CD4-positive, alpha-beta T cell treated with Interleukin-1 beta for 1 hour (primary cell): Measurements from ENCODE around the gene DVL1.
"Not testable (repeated sequence)": the region's sequence is repeated elsewhere in the genome, so short reads cannot be mapped to it uniquely, and the experiment has no call there.

Source experiments
- DNase-seq, 2 donors: peaks; one replicate each; pipeline ENCODE4 v3.0.0-alpha.2; 2020 to 2022

Gene DVL1

DNA sequence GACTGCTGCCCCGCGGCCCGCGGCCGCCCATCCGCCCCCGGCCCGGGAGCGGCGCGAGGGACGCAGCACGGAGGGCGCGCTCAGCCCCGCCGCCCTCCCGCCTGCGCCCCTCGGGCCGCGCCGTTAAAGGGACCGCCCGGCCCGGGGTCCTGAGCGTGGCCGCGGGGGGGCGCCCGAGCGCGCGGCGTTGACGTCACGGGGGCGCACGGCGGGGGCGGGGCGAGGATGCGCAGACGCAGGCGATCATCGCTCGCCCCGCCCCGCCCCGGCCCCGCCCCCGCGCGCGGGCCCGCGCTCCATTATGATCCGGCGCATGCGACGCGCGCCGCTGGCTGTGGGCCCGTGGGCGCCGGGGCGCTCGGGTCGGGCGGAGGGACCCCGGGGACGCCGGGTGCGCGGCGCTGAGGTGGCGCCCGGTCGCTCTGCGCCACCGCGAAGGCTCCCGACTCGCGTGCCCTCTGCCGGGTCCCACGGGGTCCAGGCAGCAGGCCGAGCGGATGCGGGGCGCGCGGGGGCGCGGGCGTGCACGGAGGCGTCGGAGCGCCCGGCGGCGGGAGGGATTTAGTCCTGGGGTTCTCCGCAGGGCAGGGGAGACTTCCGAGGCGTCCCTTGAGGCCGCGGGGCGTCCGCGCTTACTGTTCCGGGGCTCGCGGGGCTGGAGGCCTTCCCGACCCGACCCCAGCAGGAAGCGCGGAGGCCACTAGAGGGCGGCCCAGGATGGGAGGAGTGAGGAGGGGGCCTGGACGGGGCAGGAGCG is at the start of gene DVL1:
DVL1 (minus strand) TSS at position 163 of the 757 bp plus-strand sequence. CDS start 353 bp downstream, outside the sequence.
- peak; percentile 73 to 74 for DNase-seq

DNA sequence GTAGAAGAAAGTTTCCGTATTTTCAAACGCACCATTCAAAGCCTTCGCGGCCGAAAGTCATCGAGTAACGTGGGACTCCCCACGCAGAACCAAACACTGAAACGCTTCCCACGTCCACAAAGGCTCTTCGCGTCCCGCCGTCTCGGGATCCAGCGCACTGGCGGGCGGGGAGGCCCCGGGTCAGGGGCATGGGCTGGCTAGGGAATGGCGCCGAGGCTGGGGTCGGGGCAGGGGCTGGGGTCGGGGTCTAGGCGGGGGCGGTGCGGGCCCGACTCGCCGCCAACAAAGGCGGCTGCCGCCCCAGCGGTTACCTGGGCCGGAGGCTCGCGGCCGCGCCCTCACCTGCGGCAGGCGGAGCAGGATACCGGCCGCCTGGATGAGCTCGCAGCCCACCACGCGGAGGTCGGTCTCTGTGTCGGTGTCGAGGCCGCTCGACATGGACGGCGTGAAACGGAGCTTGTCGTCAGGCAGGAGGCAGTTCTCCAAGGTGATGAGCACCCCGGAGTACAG is 49.5 kb upstream of the DVL1 start:
- no peak for DNase-seq

DNA sequence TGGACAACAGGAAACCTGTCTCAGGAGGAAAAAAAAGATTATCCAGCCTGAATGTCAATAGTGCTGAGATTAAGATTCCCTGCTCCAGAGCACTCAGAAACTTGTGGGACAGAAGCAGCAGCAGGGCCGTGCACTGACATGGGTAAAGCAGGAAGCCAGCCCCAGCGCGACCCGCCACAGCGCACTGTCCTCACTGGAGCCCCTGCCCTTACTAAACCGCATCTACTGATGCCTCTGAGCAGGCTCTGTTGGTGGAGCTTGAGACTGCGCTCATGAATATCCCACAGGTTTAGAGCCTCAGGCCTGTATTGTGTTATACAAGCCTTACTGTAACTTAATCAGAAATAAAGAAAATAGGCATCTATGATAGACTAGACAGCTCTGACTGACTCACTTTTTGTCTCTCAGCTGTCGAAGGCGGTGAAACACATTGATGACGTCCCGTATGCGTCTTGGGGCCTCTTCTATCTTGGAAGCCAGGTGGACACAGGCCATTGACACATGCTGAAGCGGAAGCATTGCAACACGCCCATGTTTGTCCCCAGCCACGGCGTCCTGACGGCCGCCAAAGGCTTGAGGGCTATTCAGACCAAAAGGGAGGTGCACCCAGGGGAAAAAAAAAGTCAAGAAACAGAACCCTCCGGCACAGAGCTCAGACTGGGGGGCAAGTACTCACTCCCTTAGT is 48.8 kb upstream of the DVL1 start:
- DNase-seq: no peak

DNA sequence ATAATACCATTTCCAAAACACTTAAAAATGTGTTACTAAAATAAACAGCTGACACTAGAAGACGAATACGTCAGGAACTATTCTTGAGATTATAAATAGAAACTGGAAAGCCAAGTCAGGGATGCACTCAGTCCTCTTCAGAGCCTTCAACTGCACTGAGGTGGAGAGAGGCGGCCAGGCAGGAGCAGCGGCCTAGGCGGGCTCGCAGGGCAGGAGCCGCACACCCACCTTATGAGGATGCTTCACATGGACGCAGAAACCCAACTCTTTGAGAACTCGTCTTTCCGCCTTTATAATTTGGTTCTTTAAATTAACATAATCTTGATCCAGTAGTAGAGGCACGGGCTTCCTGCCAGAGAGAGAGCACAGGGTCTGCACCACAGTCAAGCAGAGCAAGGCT is 45.9 kb upstream of the DVL1 start:
- no peak for DNase-seq

DNA sequence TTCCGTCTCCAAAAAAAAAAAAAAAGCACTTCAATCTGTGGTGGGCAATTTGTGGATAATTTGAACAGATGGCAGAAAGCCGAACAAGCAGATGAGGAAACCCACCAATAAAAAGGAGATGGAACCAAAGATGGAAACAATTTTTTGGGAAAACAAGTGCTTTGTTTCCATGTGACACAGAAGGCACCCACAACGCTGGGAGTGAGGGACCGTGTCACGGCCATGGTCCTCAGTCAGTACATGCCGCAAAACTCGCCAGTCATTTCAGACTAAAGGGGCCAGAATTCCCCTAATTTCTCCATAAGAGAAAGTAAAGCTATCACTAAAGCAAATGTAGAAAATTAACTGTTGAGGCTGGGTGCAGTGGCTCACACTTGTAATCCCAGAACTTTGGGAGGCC is 44.9 kb upstream of the DVL1 start:
- no peak for DNase-seq

DNA sequence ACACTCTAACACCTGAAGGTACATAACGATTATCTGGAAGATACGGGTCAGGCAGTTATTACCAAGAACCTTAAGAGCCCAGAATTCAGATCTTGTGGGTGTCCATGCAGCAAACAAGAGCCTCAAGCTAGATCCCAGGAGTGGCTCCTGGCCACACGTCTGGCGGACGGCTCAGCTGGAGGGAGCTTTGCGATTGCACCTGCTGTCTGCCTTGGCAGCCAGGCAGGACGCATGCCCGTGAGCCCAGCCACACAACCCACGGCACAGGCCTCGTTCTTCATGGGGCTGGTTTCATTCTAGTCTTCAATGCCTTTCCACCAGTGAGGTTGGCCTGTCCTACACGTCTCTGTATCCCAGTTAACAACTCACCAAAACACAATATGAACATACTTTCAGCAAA is 44.2 kb upstream of the DVL1 start:
- DNase-seq: no peak

DNA sequence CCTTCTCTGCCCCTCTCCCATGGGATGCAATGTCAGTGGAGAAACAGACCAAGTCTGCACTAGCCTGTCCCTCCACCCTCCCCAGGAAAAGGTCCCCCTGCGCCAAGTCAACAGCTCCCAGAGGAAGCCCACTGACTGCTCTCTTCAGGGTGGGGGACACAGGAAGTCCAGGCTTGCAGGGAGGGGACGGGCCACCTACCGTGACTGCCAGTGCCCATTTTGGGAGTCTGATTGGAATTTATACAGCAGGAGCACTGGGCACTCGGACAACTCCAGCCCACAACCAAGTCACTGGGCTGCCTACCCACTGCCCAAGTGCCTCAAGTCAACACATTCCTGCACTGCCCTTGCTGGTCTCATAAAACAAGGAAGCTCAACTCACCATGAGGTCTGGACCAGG is 43.8 kb upstream of the DVL1 start:
- DNase-seq: no peak

DNA sequence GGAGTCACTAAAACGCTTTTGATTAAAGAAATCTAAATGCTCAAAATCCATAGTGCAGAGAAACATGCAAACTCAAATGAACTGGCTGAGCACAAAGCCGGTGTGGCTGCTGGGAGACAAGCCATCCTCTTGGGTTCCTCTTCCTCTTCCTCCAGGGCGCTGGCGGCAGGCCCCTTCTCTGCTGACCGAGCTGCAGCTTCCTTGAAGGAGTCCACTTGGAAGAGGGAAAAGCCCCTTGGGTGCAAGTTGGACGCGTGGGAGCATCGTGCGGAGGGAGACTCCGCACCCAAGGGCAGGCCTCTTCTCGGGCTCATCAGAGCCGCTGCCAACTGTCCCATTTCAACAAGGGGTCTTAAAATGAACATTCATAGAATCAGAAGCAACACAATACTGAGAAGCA is 42.0 kb upstream of the DVL1 start:
- no peak for DNase-seq

DNA sequence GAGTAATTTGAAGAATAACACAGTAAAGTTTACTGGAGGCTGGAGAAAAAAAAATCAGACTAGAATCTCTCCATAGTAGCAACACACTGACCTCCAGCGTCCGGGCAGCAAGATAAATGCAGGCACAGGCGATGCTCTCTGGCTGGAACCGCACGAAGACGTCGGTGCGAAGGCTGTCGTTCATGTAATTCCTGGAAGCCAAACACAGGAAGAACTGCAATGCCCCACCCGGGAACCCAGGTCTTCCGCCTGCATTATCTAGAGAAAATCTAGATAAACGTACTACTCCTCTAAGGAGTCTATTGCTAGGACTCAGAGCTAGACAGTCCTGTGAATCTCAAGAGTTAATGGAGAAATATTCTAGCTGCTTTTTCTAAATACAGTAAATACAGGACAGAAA is 41.5 kb upstream of the DVL1 start:
- DNase-seq: no peak

DNA sequence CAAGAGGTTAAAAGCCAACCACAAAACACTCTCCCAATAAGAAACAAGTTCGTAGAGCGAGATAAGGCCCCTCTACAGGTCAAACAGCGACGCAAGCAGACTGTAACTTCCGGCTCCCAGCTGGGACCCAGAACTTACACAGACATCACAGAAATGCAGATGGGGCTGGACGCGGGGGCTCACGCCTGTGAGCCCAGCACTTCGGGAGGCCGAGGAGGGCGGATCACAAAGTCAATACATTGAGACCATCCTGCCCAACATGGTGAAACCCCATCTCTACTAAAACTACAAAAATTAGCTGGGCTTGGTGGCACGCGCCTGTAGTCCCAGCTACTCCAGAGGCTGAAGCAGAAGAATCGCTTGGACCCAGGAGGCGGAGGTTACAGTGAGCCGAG is 38.9 kb upstream of the DVL1 start:
- DNase-seq: no peak

DNA sequence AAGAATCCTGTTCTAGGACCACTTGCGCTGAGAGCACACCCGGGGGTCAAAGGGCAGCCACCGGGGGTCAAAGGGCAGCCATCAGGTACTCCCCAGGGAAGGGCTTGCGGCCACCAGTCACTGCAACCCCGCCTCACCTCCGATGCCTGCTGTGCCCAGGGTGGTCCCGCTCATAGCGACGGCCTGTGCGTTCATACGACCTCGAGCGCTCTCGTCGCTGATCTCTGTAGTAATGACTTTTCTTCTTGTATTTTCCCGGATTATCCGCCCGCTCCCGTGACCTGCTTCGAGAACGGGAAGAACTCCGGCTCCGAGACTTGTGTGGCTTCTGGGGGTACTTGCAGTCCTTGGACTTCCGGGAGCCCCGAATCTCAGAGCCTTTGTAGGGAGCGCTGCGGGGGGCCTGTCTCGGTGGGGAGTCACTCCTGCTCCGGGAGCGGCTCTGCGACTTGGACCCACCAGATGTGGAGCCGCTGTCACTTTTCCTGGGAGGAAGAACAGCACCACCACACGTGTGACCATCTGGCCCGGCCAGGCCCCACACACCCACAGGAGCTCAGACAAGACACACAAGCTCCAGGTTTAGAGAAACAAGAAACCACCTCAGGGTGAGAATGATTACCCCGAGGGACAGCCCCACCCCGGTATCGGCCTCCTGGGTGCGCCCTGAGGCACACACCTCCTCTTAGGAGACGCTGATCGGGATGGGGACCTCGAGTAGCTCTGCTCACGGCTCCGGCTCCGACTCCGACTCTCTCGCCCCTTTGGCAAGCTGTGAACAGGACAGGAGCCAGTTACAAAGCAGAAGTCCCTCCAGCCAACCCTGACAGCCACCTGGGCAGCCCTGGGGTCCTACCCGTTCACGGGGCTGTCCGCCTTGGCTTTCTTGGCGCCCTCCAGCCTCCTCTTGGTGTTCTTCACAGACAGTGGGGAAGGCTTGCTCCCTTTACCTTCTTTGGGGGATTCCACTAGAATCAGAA is 38.2 kb upstream of the DVL1 start:
- DNase-seq: no peak

DNA sequence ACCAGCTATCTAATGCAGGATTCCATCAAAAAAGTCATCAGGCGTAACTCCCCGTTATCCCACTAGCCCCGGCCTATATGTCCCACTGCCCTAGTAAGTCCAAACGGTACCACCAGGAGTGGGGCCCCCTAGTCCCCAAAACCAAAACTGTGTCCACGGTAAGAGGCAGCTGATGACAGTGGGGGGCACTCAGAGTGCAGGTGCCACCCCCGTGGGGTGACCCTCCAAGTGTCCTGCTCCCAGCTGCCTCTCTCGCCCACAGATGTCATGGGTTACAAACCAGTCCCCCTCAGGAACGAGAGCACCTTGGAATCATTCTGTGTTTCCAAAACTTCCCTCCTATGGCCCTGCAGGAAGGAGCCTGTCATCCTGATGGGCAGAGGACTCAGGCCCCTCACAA is 36.7 kb upstream of the DVL1 start:
- no peak for DNase-seq

DNA sequence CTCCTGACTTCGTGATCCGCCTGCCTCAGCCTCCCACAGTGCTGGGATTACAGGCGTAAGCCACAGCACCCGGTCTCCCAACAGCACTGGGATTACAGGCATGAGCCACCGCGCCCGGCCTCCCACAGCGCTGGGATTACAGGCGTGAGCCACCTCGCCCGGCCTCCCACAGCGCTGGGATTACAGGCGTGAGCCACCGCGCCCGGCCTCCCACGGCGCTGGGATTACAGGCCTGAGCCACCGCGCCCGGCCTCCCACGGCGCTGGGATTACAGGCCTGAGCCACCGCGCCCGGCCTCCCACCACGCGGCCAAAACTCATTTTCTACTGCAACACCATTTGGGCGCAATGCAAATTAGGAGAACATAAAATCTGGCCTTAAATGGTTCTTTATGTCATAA is 36.1 kb upstream of the DVL1 start:
- DNase-seq: not testable (repeated sequence)

DNA sequence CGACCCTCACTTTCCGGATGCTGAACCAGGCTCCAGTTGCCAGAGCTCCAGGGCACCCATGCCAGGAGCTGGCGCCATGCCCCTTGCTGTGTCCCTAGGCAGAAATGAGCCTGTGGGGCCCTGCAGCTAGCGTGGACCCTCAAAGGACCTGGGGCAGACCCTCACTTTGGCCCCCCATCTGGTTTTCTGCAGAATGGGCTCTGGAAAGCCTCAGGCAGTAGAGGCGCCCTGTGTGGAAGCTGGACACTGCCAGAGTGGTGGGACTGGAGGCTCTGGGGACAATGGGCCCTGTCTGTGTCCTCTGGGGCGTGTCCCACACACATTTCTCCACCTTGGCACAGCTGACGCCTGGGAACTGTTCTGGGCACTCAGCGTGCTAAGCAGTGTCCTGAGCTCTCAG is 32.1 kb upstream of the DVL1 start:
- no peak for DNase-seq

DNA sequence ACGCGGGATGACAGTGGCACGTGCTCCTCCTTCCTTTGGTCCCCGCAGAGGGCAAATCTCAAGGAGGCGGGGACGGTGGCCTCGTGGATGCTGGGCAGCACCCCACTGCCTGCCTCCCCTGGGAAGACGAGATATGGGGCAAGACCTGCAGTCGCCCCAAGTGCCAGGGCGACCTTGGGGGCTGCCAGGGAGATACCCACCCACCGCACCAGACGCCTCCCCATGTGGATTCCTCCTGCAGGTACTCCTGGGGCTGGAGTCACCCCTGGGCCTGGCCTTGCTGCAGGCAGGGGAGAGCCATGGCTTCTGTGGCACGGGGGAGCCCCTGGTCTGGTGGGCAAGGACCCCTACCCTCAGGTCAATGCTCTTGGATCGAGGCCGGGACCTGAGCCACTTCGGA is 31.6 kb upstream of the DVL1 start:
- DNase-seq: no peak

DNA sequence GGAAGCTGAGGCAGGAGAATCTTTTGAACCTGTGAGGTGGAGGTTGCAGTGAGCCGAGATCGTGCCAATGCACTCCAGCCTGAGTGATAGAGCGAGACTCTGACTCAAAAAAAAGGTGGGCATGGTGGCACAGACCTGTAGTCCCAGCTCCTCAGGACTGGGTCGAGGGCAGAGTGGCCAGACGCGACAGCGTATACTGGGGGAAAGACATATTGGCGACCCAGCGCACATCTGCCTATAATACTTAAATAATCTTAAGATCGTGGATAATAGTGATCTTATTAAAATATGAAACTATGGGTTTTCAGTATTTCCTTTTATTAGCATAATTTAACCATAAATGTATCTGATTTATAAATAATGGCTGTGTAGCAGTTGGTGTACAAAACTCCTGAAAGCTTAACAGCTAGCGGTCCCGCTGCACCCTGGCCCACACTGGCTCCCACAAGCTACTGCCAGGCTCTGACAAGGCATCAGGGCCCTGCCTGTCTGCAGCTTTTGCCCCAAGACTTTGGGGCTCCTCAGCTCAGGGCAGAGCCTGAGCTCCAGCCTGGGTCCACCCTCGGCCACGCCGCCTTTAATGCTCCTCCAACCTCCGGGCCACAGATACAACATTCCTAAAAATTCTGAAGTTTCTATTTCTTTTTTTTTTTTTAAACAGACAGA is 28.5 kb upstream of the DVL1 start:
- DNase-seq: no peak

DNA sequence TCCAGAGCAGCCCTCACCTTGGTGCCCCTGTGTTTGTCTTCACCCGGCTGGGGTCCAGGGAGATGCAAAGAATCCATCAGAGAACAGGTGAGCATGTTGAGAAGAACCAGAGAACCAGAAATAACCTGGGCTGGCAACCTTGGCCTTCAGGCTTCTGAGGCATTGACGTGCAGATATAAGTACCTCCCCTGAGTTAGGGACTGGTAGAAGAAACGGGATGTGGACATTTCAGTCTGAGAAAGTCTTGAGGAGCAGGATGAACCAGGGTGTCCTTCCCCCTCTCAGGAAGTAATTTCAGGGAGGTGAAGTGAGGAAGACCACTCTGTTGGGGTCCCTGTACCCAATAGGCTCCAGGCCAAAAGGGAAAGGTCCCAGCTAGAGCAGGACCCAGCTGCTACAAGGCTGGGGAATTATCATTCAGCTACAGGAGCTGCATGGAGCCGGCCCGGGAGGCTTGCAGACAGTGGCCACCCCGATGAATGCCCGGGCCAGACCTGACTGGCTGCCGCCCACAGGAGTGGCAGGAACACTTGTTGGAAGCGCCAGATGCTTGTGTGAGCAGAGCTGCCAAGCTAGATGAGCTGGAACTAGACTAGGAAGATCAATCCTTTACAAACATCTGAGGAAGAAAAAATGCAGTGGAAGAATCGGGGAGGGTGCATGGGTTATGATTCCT is 27.5 kb upstream of the DVL1 start:
- no peak for DNase-seq

DNA sequence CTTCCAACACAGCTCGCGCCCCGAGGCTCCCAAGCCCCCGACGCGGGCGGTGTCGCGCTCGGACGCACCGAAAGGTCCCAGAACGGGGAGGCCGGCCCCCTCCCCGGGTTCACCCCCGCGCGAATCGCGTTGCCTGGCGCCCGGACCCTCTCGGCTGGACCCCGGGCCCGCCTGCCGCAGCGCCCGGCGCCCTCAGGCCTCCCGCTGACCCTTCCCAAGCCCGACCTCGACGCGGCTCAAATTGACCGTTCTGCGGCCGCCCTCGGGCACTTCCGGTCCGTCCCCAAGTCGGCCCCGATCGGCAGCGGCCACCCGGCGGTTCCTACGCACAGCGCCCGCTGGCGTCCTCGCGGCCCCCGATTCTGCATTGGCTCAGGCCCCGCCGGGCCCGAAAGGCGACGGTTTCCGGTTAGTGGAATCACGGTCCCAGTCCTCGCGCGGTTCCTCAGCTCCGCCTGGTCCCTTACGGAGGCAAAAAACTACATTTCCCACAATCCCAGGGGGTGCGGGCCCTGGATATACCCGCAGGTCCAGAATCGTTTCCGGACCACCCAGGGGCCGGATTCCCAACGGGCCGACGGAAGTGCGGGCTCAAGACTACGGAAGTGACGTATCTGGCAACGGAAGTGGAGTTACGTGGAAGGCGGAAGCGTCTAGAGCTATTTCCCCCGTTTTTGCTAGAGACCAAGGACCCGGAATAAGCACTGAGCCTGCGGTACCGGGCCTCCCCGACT is 25.9 kb upstream of the DVL1 start, which contains the start of gene AURKAIP1:
AURKAIP1 (minus strand) TSS at position 279 of the 734 bp plus-strand sequence. CDS start 451 bp downstream, outside the sequence.
- DNase-seq: peak; percentile 99

DNA sequence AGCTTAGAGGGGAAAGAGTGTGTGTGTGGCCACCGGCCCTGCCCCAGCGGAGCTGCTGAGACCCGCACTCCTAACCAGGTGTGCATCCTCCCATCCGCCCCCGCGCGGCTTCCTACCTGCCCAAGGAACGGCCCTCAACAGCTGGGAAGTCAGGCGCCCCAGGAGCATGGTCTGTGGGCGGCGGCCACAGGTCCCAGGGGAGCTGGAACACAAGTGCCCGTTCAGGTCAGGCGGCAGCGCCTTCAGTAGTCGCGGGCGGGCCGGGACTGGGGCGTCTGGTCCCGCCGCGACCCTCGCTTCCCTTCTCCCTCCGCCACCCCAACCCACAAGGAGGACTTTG is 25.3 kb upstream of the DVL1 start:
- DNase-seq: no peak

DNA sequence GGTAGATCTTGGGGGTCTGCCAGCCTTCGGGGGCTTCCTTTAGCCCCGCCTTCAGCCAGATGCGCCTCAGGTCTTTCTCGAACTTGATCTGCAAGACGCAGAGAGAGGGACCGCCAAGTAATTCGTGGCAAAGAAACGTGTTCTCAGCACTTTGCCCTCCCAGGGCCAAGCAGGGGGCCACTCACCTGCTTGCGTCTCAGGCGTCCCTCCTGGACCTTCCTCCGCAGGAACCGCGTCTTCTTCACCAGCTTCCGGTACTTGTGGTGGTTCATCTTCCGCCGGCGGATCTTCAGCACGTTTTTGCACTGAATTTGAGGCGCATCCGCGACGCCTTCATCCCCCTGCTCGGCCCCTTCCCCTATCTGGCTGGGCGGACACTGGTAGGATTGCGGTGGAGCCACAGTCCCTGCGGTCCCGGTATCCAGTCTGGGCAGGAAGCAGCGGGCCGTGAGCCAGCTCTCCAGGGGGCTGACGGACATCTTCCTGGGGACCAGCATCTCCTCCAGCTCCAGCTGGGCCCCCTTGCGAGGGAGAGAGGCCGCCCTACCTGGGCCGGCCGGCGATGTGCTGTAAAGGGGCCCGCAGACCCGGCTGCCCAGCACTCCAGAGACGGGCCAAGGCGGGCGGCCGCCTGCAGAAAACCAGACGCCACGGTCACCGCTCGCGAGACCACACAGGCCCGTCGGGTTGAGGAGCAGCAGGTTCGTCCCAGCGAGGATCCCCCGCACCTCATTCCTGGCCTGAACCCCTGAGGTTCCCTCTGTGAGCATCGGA is 24.8 kb upstream of the DVL1 start:
- no peak for DNase-seq
